ENCODE results near the gene ARHGAP18. TPM values are rescaled to one million over a fixed set of nuclear protein-coding genes. Genes with fewer than 3 reads are reported as not detected.
A peak's percentile ranks its signal among the peaks of the same experiment; 100 is the strongest.

Gene ARHGAP18
- total RNA-seq, 1 donor from 2014 or later, result 4.5 TPM

DNA sequence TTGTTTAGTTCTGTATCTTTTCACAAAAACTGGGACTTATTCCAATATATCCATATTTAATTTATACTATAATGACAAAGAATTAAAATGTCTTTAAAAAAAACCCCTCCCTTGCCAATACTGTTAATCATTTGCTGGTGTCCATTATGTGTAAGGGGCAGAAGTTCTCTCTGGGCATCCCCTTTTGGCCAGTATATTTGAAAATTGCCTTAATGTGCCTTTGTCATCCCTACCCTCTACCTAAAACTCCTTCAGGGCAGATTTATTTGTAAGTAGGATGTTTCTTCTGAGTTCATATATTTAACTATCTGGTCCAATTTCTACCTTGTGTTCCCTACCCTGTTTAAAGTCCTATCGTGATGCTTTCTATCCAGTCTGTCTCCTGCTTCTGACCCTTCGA is 62.9 kb downstream of the ARHGAP18 start:
- no peaks in the 10 kb centered on the region for H3K36me3 ChIP-seq (ENCODE audit: control insufficient read depth, insufficient read depth, low read length)
- DNase-seq (ENCODE audit: low read depth) (no peak), FAIRE-seq (no peak)
- H3K4me3 ChIP-seq (ENCODE audit: low read depth, low read length), result no peak overlapping the region
- TF ChIP-seq, protein P1, sequence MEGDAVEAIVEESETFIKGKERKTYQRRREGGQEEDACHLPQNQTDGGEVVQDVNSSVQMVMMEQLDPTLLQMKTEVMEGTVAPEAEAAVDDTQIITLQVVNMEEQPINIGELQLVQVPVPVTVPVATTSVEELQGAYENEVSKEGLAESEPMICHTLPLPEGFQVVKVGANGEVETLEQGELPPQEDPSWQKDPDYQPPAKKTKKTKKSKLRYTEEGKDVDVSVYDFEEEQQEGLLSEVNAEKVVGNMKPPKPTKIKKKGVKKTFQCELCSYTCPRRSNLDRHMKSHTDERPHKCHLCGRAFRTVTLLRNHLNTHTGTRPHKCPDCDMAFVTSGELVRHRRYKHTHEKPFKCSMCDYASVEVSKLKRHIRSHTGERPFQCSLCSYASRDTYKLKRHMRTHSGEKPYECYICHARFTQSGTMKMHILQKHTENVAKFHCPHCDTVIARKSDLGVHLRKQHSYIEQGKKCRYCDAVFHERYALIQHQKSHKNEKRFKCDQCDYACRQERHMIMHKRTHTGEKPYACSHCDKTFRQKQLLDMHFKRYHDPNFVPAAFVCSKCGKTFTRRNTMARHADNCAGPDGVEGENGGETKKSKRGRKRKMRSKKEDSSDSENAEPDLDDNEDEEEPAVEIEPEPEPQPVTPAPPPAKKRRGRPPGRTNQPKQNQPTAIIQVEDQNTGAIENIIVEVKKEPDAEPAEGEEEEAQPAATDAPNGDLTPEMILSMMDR (IDR thresholded peaks at IDR 0.05; ENCODE audit: insufficient read depth, low read length, severe bottlenecking), result no peak
- no peaks in the 10 kb centered on the region for H3K27me3 ChIP-seq (ENCODE audit: control insufficient read depth, insufficient read depth, low read length)

DNA sequence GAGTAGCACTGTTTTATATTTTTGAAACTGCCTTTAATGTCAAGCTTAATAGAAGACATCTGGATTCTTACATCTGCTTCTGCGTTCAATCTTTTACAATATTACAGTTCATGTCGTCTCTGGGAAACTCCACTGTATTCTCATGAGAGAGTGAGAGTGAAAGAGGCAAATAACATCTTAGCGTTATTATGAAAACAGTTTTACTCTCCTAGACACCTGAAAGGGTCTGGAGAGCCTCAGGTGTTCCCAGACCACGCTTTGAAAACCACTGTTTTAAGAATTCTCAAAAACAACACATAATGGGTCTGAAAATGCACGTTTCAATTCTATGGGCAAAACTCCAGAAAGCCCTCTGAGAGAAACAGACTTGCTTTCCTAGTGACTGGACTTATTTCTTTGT is 63.3 kb downstream of the ARHGAP18 start:
- FAIRE-seq (no peak), DNase-seq (ENCODE audit: low read depth) (no peak)
- Histone ChIP-seq H3K36me3 (ENCODE audit: control insufficient read depth, insufficient read depth, low read length) (no peaks in the 10 kb centered on the region), H3K27me3 (ENCODE audit: control insufficient read depth, insufficient read depth, low read length) (no peaks in the 10 kb centered on the region), H3K4me3 (ENCODE audit: low read depth, low read length) (no peak overlapping the region)
- TF ChIP-seq, protein P1 (IDR thresholded peaks at IDR 0.05; ENCODE audit: insufficient read depth, low read length, severe bottlenecking), result no peak

DNA sequence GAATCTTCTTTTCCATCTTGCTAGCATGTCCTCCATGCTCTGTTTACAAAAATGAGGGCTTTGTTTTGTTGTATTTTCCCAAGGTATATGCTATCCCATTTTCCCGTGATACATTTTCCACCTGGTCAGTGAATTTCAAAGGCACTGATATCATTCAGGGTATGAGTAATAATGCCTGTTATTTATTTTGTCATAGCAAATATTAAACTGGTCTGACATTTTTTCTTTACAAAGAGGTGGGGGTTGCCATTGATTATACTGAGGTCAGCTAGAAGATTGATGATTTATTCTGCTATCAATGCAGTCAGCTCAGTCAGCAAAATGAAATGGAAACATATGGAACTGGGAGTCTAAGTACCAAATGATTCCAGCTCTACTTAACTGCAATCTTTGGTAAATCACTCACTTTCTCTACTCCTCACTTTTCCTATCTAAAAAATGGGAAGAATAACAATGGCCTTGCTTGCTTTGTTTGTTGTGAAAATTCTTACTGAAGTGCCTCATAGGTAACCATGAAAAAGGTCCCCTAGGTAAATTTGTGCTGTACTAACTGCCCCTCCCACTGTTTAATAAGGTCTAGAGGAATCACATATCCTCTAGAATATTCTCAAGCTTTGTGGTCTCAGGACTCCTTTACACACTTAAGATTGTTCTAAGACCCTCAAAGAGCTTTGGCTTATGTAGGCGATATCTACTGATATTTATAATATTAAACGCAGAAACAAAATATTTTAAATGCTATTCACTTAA is 64.0 kb downstream of the ARHGAP18 start:
- no peak for FAIRE-seq
- no peaks in the 10 kb centered on the region for H3K27me3 ChIP-seq (ENCODE audit: control insufficient read depth, insufficient read depth, low read length)
- TF ChIP-seq, protein P1 (IDR thresholded peaks at IDR 0.05; ENCODE audit: insufficient read depth, low read length, severe bottlenecking), result no peak

DNA sequence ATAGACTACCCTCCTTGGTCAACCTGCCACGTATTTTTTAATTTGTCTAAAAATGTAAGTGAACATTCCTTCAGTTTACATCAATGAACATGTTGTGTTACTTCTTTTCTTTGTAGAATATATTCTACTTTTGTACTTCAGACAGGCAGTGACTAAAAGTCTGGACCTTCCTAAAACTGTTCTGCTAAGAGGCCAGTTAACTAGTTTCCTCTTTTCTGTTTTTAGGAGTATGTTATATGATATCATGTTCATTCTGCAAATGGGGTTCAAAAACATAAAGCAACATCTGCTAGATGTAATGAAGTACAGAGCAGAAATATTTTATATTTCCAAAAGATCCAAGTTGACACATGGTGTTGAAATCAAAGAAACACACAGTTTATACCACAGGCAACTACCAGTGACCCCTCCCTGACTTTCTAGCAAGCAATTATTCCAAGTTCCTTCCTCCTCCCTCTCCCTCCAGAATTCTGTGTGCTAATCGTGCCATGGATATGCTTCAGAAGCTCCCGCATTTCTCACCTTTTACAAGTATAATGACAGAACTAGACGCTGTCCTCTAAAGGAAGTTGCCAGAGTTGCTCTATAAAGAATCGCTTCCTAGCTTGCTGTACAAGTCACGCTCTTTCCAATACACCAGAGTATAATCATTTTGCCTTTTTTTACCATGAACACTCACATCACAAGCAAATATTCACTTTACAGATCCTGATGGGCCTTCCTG is 64.7 kb downstream of the ARHGAP18 start:
- FAIRE-seq (no peak), DNase-seq (ENCODE audit: low read depth) (no peak)
- Histone ChIP-seq H3K4me3 (ENCODE audit: low read depth, low read length) (no peak overlapping the region), H3K36me3 (ENCODE audit: control insufficient read depth, insufficient read depth, low read length) (no peaks in the 10 kb centered on the region), H3K27me3 (ENCODE audit: control insufficient read depth, insufficient read depth, low read length) (no peaks in the 10 kb centered on the region)
- TF ChIP-seq, protein P1 (IDR thresholded peaks at IDR 0.05; ENCODE audit: insufficient read depth, low read length, severe bottlenecking), result no peak

More for the DNA sequence above, 64.0 kb downstream of the ARHGAP18 start:
- Histone ChIP-seq H3K4me3 (ENCODE audit: low read depth, low read length) (no peak overlapping the region), H3K36me3 (ENCODE audit: control insufficient read depth, insufficient read depth, low read length) (no peaks in the 10 kb centered on the region)
- DNase-seq (ENCODE audit: low read depth), result peak; percentile 81

DNA sequence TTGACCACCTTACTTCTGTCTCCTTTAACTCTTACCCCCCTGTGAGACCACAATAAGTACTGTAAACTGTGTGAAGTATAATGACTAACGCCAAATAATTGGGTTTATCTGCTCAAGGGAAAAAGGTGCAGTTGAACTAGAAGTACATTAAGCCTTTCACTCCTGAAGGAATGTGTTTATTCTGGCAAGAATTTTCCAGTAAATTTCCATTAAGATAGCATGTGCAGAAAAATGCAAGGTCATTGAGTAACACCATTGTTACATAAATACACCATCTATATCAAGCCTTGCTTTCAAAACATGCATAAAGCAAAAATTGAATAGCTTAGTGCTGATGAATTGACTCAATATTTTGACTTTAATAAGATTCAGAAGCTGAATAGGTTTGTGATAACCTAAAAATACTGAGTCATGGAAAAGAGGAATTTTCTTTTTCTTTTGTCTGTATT is 65.4 kb downstream of the ARHGAP18 start:
- DNase-seq (ENCODE audit: low read depth), result peak; percentile 44
- FAIRE-seq, result no peak
- TF ChIP-seq, protein P1 (IDR thresholded peaks at IDR 0.05; ENCODE audit: insufficient read depth, low read length, severe bottlenecking), result no peak
- no peaks in the 10 kb centered on the region for H3K36me3 ChIP-seq (ENCODE audit: control insufficient read depth, insufficient read depth, low read length)
- H3K4me3 ChIP-seq (ENCODE audit: low read depth, low read length), result no peak overlapping the region
- no peaks in the 10 kb centered on the region for H3K27me3 ChIP-seq (ENCODE audit: control insufficient read depth, insufficient read depth, low read length)

Measured in bronchial epithelial cell (primary cell).